NCI-H748 treated with DMSO at 0.1 percent for 48 hours (cell line): Measurements from ENCODE around the gene CACNA1A.
"Not testable (repeated sequence)": the region's sequence is repeated elsewhere in the genome, so short reads cannot be mapped to it uniquely, and the experiment has no call there.

ENCODE experiments used
- DNase-seq: peaks from one replicate; lab custom pipeline; 2025; lab: John Stamatoyannopoulos, UW

CACNA1A gene

DNA sequence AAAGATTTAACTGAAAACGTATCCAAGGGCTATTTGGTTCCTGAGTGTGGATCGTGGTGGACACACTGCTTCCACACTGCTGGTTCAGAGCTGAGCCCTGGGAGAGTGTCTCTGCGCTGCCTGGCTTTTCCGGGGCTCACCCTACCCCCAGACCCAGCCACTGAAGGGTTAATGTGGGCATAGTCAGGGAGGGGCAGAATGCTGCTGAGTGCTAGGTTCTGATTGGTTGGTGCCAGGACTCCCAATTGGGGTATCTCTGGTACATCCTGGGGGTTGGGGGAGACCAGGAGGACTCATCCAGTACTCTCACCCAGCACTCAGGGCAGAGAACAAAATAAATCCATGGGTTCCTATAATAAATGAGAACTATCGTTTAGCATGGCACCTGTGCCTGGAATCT, 142.3 kb downstream of the CACNA1A start:
- DNase-seq, result no peak

DNA sequence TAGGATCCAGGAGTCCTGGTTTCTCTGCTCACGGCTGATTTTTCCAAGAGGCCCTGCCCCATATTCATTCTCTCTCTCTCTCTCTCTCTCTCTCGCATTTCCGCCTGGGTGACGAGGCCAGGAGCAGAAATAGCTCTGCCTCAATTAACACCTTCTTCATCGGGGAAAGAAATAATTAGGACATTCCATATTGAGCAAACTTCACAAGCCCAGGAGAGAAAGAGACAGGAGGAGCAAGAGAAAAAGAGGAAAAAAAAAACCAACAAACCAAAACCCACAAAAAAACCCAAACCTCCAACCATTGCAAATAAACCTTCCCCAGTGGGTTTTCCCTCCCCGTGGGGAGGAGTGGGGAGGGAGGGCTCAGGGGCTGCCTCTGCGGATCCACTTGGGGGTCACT, 143.0 kb downstream of the CACNA1A start:
- DNase-seq, result no peak

DNA sequence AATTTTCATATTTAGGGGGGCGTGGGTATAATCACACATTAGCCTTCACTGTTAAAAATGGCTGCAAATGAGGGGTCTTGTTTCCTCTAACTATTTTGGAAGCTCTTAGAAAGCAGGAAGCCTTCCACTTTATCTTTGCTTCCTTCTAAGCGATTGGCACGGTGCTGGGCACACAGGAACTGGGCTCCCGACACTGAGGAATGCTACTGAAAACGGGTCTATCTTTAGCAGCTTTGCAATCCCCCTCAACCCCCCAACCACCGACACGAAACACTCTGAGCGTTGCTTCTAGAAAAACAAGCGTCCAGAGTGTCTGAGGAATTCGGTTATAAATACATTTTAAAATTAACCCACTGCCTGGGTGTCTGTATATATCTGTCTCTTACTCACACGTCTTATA, 143.6 kb downstream of the CACNA1A start:
- DNase-seq, result no peak

- DNase-seq, result not testable (repeated sequence)
Observed at GRCh38 chr19:13361726-13362125, 144.6 kb downstream of the CACNA1A start.

DNA sequence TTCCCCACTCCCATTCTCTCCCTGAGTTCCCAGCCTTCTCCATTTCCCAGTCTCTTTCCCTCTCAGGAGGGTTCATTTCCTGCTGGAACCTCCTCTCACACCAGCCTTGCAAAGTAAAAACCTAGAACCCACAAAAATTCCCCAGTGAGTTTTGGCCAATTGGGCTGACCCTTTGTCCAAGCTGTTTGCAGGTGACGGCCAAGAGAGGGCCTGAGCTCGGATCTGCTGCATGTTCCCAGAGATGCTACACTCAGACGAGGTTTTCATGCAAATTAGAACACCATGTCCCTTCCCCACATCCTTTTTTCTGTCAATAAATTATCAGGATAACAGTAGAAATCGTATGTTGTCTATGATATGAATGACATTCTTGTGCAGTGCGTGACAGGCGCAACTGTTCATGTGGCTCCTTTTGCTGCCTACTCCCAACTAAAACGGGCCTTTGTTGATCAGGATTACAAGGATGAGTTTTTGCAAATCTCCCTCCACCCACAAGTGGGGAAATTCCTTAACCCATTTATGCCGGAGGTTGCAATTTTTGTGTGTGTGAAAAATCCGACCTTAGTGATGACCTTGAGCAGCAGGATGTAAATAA, 149.5 kb downstream of the CACNA1A start:
- no peak for DNase-seq

DNA sequence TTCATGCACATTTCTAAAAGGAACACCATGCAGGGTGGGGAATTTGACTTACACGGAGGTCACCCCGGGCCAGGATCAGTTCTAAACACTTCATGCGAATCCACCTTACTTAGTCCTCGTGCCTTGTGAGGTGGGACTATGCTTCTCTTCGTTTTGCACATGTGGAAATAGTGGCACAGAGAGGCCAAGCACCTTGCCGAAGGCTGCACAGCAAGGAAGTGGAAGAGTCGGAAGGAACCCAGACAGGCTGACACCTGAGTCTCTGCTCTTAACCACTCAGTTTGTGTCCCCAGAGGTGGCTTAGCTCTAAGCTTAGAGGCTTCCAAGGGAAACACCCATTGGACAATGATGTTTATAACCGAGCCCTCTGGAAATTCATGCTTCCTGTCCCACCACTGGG, 150.1 kb downstream of the CACNA1A start:
- DNase-seq, result no peak

GRCh38 chr19:13355356-13355755, 150.9 kb downstream of the CACNA1A start:
- DNase-seq, result no peak

DNA sequence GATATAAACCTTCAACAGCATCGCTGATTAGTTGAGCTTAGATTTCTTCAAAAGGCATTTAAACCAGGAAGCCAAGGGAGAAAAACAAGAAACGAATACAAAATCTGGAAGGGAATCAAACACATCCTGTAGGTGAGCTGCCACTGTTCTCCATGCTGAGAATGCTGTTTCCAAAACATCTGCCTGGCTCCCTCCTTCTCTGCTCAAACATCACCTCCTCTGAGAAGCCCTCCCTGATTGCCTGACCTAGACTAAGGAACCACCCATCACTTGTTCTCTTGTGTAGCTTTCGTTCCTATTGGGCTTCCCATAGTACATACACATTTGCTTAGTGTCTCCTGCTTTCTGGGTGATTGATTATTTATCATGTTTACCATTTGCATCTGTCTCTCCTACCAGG, 152.7 kb downstream of the CACNA1A start:
- DNase-seq, result no peak

DNA sequence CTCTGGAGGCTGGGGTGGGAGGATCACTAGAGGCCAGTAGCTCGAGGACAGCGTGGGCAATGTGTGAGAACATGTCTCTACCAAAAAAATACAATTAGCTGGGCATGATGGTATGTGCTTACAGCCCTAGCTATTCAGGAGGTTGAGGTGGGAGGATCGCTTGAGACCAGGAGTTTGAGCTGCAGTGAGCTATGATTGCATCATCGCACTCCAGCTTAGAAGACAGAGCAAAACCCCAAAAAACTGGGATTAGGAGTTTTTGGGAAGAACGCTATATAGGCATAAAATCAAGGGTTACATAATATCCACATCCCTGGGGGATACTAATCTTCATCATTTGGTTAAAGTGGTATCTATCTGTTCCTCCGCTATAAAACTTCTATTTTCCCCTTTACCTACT, 155.5 kb downstream of the CACNA1A start:
- no peak for DNase-seq

DNA sequence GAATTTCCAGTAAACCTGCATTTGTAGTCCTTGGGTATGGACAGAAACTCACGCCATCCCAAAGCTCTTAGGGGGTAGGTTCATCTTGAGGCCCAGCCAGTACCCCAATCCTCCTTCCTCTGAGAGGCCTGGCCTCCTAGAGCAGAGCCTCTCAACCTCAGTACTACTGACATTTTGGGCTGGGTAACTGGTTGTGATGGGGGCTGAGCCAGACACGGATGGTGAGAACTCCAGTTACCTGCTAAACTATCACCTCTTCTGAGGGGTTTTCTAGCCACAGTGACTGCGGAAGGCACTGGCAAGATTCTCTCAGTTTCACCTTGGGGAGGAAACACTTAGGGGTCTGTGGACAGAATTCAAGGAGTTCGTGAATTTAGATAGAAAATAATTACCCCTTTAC, 156.2 kb downstream of the CACNA1A start:
- no peak for DNase-seq

GRCh38 chr19:13347367-13347766, 158.9 kb downstream of the CACNA1A start:
- DNase-seq, result no peak

DNA sequence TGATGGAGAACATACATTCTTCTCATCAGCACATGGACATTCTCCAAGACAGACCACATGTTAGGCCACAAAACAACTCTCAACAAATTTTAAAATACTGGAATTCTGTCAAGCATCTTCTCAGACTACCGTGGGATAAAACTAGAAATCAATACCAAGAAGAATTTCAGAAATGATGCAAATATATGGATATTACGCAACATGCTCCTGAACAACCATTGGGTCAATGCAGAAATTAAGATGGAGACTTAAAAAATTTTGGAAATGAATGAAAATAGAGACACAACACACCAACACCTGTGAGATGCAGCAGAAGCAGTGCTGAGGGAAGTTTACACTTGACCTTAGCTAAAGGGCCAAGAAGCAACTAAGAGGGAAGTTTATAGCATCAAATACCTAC, 162.8 kb downstream of the CACNA1A start:
- DNase-seq, result no peak

GRCh38 chr19:13342672-13343071, 163.6 kb downstream of the CACNA1A start:
- DNase-seq, result no peak

GRCh38 chr19:13339869-13340268, 166.4 kb downstream of the CACNA1A start:
- DNase-seq, result no peak

DNA sequence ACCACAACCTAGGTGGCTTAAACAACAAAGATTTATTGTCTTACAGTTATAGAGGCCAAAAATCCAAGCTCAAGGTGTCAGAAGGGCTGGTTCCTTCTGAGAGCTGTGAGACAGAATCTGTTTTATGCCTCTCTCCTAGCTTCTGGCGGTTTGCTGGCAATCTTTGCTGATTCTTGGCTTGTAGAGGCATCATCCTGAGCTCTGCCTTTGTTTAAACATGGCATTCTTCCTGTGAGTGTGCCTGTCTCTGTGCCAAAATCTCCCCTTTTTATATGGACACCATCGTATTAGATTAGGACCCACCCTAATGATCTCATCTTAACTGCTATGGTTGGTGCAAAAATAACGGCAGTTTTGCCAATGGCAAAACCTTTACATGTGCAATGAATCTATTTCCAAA, 169.1 kb downstream of the CACNA1A start:
- no peak for DNase-seq

- no peak for DNase-seq
Observed at GRCh38 chr19:13334801-13335481, 171.3 kb downstream of the CACNA1A start.

GRCh38 chr19:13330285-13330684, 176.0 kb downstream of the CACNA1A start:
- no peak for DNase-seq

DNA sequence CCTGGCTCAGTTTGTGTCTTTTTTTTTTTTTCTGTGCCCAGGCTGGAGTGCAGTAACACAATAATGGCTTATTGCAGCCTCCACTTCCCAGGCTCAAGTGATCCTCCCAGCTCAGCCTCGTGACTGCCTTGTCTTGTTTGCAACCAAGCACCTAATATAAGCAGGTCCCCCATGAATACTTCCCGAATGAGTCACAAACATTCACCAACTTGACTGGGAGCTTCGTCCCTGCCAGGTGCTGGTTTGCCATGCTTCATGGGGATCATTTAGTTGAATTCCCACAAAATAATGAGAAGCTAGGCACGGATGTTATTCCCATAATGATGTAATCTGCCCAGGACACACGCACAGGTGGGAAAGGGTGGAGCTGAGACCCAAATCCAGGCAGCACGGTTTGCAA, 176.5 kb downstream of the CACNA1A start:
- no peak for DNase-seq

- no peak for DNase-seq
Observed at GRCh38 chr19:13328241-13328640, 178.0 kb downstream of the CACNA1A start.

GRCh38 chr19:13319526-13319925, 186.8 kb downstream of the CACNA1A start:
- no peak for DNase-seq

DNA sequence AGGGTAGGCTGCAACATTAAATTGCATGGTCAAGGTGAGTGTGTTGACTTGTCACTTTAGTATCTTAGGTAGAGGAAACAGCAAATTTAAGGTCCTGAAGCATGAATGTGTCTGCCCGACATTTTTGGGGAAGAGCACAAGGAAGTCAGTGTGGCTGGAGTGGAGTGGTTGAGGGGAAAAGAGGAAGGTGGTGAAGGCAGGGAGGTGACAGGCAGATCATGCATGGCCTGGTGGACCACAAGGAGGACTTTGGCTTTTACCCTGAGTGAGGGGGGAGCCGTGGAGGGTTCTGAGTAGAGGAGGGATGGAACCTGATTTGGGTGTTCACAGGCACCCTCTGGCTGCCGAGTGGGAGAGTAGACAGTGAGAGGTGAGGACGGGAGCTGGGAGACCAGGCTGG, 188.1 kb downstream of the CACNA1A start:
- no peak for DNase-seq

- no peak for DNase-seq
Observed at GRCh38 chr19:13315495-13315894, 190.8 kb downstream of the CACNA1A start.

DNA sequence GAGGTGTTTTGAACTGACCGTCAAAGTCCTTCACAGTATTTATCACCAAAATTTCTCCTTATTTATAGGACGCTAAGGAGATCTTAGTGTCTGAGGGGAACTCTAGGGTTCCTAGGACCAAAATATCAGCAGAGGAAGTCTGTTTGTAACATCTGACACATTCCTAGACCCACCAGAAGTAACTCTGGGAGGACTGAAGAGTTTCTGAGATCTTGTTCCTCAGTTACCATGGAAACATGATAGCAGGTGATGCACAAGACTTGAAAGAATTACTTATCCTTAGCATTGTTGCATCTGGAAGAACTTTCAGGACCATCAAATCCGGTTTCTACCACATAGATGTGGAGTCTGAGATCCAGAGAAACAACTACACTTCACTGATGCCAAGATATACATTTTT, 191.5 kb downstream of the CACNA1A start:
- no peak for DNase-seq

DNA sequence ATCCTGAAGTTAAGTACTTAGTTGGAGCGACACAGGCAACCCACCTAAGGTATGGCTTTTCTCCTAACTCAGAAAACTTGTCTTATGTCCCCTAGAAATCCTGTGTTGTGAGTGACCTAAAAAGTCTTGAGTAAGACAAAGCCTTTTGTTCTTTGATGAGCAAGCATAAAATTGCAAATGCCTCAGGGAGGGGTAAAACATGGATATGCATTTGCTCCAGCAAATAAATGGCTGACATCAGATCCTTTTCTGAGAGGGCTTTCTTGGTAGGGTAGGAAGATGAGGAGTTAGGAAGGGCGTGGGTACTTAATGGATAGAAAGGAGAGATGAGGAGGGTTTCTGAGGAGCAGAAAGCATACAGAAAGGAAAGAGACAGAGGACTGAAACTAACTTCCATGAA, 192.4 kb downstream of the CACNA1A start:
- DNase-seq, result no peak
